Measurements from ENCODE around the gene KCNJ5. TPM values are rescaled to one million over a fixed set of nuclear protein-coding genes. Genes with fewer than 3 reads are reported as not detected.

Gene KCNJ5
- total and polyA plus RNA-seq, 10 of the 15 experiments (the other 5 are each of a cell fraction or from before 2014, with no cell fraction given), result 0.03 TPM; not detected in 8

GRCh38 chr11:128898580-128899344 is 7.6 kb downstream of the KCNJ5 start:
- H3K9ac ChIP-seq (ENCODE audit: control insufficient read depth, insufficient read depth, low read length), result no peak overlapping the region
- no peak overlapping the region for H3K4me2 ChIP-seq (ENCODE audit: control insufficient read depth, insufficient read depth)
- no peaks in the 10 kb centered on the region for H3K36me3 ChIP-seq (ENCODE audit: control insufficient read depth in 2 of 2, insufficient read depth in 2 of 2, low read length in 1 of 2)
- RAD21 ChIA-PET (ENCODE audit: unreplicated experiment), result no interaction called here
- DNase-seq (ENCODE audit: low read depth, low spot score), result no peak
- TF ChIP-seq CBFB (IDR thresholded peaks at IDR 0.05; ENCODE audit: low read depth) (no peak), E2F8 (IDR thresholded peaks at IDR 0.05; ENCODE audit: low read depth, partially characterized antibody) (no peak), CTCF (IDR thresholded peaks at IDR 0.05 in 2 of 3, conservative IDR thresholded peaks at IDR 0.05 in 1 of 3; ENCODE audit: control insufficient read depth in 2 of 3, extremely low read depth in 1 of 3, insufficient read depth in 1 of 3, low read depth in 3 of 3, low read length in 3 of 3) (no peak), RUNX3 (IDR thresholded peaks at IDR 0.05; ENCODE audit: low read length) (no peak), CEBPB (IDR thresholded peaks at IDR 0.05; ENCODE audit: borderline replicate concordance in 1 of 2, low read depth in 2 of 2, low read length in 2 of 2) (no peak)
- POLR2A ChIA-PET, result no interaction called here
- SMC1A ChIA-PET (ENCODE audit: uncharacterized antibody, unreplicated experiment), result interaction anchor here (1.1 to 1.2 kb wide), 2 partner anchors 9 to 12 kb away, joined by 3 read pairs; no protein-coding TSS in a partner anchor
- no peak overlapping the region for H3K27ac ChIP-seq (ENCODE audit: control insufficient read depth, insufficient read depth)
- no peak overlapping the region for H3K4me3 ChIP-seq
- no TSS peak for BruUV-seq (replicated peaks)
- ATAC-seq, result no peak
- in situ Hi-C loops (cut with MboI) (no loop called here), intact Hi-C loops (cut with micrococcal nuclease; ENCODE audit: unreplicated experiment) (no loop called here)
- WGBS (ENCODE audit: insufficient coverage, insufficient replicate concordance, low lambda C conversion rate, missing lambda C conversion rate), result 43% methylated on average over 13 of the region's 13 CpGs
- no peak for FAIRE-seq
- H3K9me3 ChIP-seq (replicated peaks; ENCODE audit: control insufficient read depth, insufficient read depth, low read length), result no peaks in the 10 kb centered on the region
- peaks cover 3% of the 10 kb centered on the region for H3K4me1 ChIP-seq (ENCODE audit: control insufficient read depth, insufficient read depth, low read length)
- CTCF ChIA-PET, result no interaction called here
- H3K79me2 ChIP-seq (ENCODE audit: control insufficient read depth, insufficient read depth, low read length), result no peaks in the 10 kb centered on the region
- H2AFZ ChIP-seq (ENCODE audit: control insufficient read depth, low read depth, low read length), result no peak overlapping the region
- H3K27me3 ChIP-seq (replicated peaks in 1 of 2; ENCODE audit: control insufficient read depth in 2 of 2, insufficient read depth in 2 of 2, low read length in 1 of 2), result peaks cover 3% of the 10 kb centered on the region in 2 experiments; a peak in 2 of 4 replicates
- H4K20me1 ChIP-seq (ENCODE audit: control insufficient read depth, insufficient read depth), result no peaks in the 10 kb centered on the region
